ENCODE data around the gene P2RX3.

P2RX3 gene

GRCh38 chr11:57322256-57323166 lies 15.6 kb upstream of the P2RX3 start:
- DNase-seq (ENCODE audit: low read depth), result peak; percentile 98
- H3K4me3 ChIP-seq (ENCODE audit: low read length), result peak overlapping the region; percentile 94
- TF ChIP-seq CTCF (IDR thresholded peaks at IDR 0.05; ENCODE audit: insufficient read depth, low read depth, low read length, missing control alignments), result no peak

GRCh38 chr11:57323167-57323854 lies 14.8 kb upstream of the P2RX3 start:
- peak; percentile 69 for DNase-seq (ENCODE audit: low read depth)
- no peak for TF ChIP-seq CTCF (IDR thresholded peaks at IDR 0.05; ENCODE audit: insufficient read depth, low read depth, low read length, missing control alignments)
- H3K4me3 ChIP-seq (ENCODE audit: low read length), result peak overlapping the region; percentile 94

- no peak for TF ChIP-seq CTCF (IDR thresholded peaks at IDR 0.05; ENCODE audit: insufficient read depth, low read depth, low read length, missing control alignments)
- H3K4me3 ChIP-seq (ENCODE audit: low read length), result peak overlapping the region; percentile 94
- DNase-seq (ENCODE audit: low read depth), result no peak
Measured at GRCh38 chr11:57323855-57324153, 14.3 kb upstream of the P2RX3 start.

GRCh38 chr11:57324154-57324885 lies 13.8 kb upstream of the P2RX3 start:
- no peak for TF ChIP-seq CTCF (IDR thresholded peaks at IDR 0.05; ENCODE audit: insufficient read depth, low read depth, low read length, missing control alignments)
- peak; percentile 28 for DNase-seq (ENCODE audit: low read depth)
- peak overlapping the region; percentile 94 for H3K4me3 ChIP-seq (ENCODE audit: low read length)

GRCh38 chr11:57324886-57325734 lies 13.0 kb upstream of the P2RX3 start, which contains the start of gene TNKS1BP1:
TNKS1BP1 (minus strand) TSS chr11:57324952; CDS start chr11:57321885, 3,067 bp downstream.
- peak; percentile 99 for DNase-seq (ENCODE audit: low read depth)

More at GRCh38 chr11:57324886-57325734, 13.0 kb upstream of the P2RX3 start, which contains the start of gene TNKS1BP1:
- peak within 1 kb of the TSS; percentile 94 for H3K4me3 ChIP-seq (ENCODE audit: low read length)
- TF ChIP-seq CTCF (IDR thresholded peaks at IDR 0.05; ENCODE audit: insufficient read depth, low read depth, low read length, missing control alignments), result peak; percentile 13
